Astrocyte (in vitro differentiated cells and primary cell): ENCODE measurements around the gene RUNDC1. TPM values are rescaled to one million over a fixed set of nuclear protein-coding genes. Genes with fewer than 3 reads are reported as not detected.
A peak's percentile ranks its signal among the peaks of the same experiment; 100 is the strongest.

Experiments
- DNase-seq: peaks from one replicate; pipeline ENCODE4 v3.0.0-alpha.2; 2010; ENCODE audit warnings: low read depth
- FAIRE-seq: peaks from 2 replicates; lab custom pipeline; 2011; peaks lifted over from hg19 to GRCh38; lab: Jason Lieb, UNC
- H2AFZ ChIP-seq: 2 replicates; pipeline ENCODE4 v1.6.0; 2012; ENCODE audit warnings: low read depth, low read length, inconsistent platforms
- H3K27ac ChIP-seq: 2 replicates; pipeline ENCODE4 v1.5.1; 2011; ENCODE audit warnings: low read depth, low read length, inconsistent platforms
- H3K27me3 ChIP-seq: 2 replicates; pipeline ENCODE4 v1.6.0; 2011; ENCODE audit warnings: low read length, inconsistent platforms; ENCODE audit not compliant: insufficient read depth
- H3K36me3 ChIP-seq: 2 replicates; pipeline ENCODE4 v1.5.1; 2011; ENCODE audit warnings: low read length, inconsistent platforms; ENCODE audit not compliant: insufficient read depth
- H3K4me1 ChIP-seq: 2 replicates; pipeline ENCODE4 v1.5.1; 2011; ENCODE audit warnings: low read length, inconsistent platforms; ENCODE audit not compliant: insufficient read depth
- H3K4me2 ChIP-seq: 2 replicates; pipeline ENCODE4 v1.6.0; 2012; ENCODE audit warnings: low read length, inconsistent platforms
- H3K4me3 ChIP-seq: 2 replicates; pipeline ENCODE4 v1.5.1; 2011; ENCODE audit warnings: low read depth, mild to moderate bottlenecking, low read length, inconsistent platforms; ENCODE audit not compliant: insufficient read depth
- H3K79me2 ChIP-seq: 2 replicates; pipeline ENCODE4 v1.6.0; 2012; ENCODE audit warnings: mild to moderate bottlenecking, low read length, inconsistent platforms; ENCODE audit not compliant: insufficient read depth
- H3K9ac ChIP-seq: 2 replicates; pipeline ENCODE4 v1.6.0; 2012; ENCODE audit warnings: mild to moderate bottlenecking, low read length, inconsistent platforms
- H3K9me3 ChIP-seq: 2 replicates; pipeline ENCODE4 v1.5.1; 2012; ENCODE audit warnings: low read depth, mild to moderate bottlenecking, low read length, inconsistent platforms; ENCODE audit not compliant: insufficient read depth
- H4K20me1 ChIP-seq: 2 replicates; pipeline ENCODE4 v1.6.0; 2012; ENCODE audit warnings: low read length, inconsistent platforms; ENCODE audit not compliant: insufficient read depth
- H3K27ac Mint-ChIP-seq: one replicate; pipeline ENCODE4 v1.8.0; 2021; ENCODE audit warnings: mild to moderate bottlenecking, mixed read lengths; ENCODE audit not compliant: unreplicated experiment
- H3K27me3 Mint-ChIP-seq: one replicate; pipeline ENCODE4 v1.8.0; 2021; ENCODE audit warnings: low read depth, mixed read lengths; ENCODE audit not compliant: unreplicated experiment
- H3K36me3 Mint-ChIP-seq: one replicate; pipeline ENCODE4 v1.8.0; 2021; ENCODE audit warnings: low read depth, mixed read lengths; ENCODE audit not compliant: unreplicated experiment
- H3K4me1 Mint-ChIP-seq: one replicate; pipeline ENCODE4 v1.8.0; 2021; ENCODE audit warnings: low read depth, mixed read lengths; ENCODE audit not compliant: unreplicated experiment
- H3K4me3 Mint-ChIP-seq: one replicate; pipeline ENCODE4 v1.8.0; 2021; ENCODE audit warnings: mild to moderate bottlenecking, moderate library complexity, mixed read lengths; ENCODE audit not compliant: unreplicated experiment
- H3K9me3 Mint-ChIP-seq: one replicate; pipeline ENCODE4 v1.8.0; 2021; ENCODE audit warnings: mild to moderate bottlenecking, mixed read lengths; ENCODE audit not compliant: unreplicated experiment
- CTCF ChIP-seq: IDR thresholded peaks from 2 replicates; pipeline ENCODE4 v1.5.1; 2011; ENCODE audit warnings: low read depth, mild to moderate bottlenecking, inconsistent platforms, low read length, moderate library complexity; ENCODE audit not compliant: insufficient read depth
- EZH2 ChIP-seq: IDR thresholded peaks from 2 replicates; pipeline ENCODE4 v1.6.1; 2012; ENCODE audit warnings: mild to moderate bottlenecking, low read length, inconsistent platforms; ENCODE audit not compliant: insufficient read depth
- total RNA-seq: library from RNA; stranded (reverse); gene quantifications from 2 replicates; pipeline ENCODE4 v1.2.1, GENCODE V29; 2021

Gene RUNDC1
- total RNA-seq, 1 donor from 2014 or later = 13.8 TPM

- Histone ChIP-seq H3K27ac (peak overlapping the region; percentile 43), H3K36me3 (peaks cover 4% of the 10 kb centered on the region), H3K27me3 (no peaks in the 10 kb centered on the region), H2AFZ (peak overlapping the region; percentile 85), H4K20me1 (peaks cover 21% of the 10 kb centered on the region), H3K79me2 (peaks cover 25% of the 10 kb centered on the region), H3K9ac (peak overlapping the region; percentile 83), H3K4me2 (peak overlapping the region; percentile 91), H3K4me3 (peak overlapping the region; percentile 77), H3K4me1 (peaks cover 17% of the 10 kb centered on the region), H3K9me3 (no peaks in the 10 kb centered on the region)
- no peaks in the 10 kb centered on the region for H3K9me3 Mint-ChIP-seq
- H3K36me3 Mint-ChIP-seq = peaks cover 5% of the 10 kb centered on the region
- peak overlapping the region; percentile 100 for H3K4me3 Mint-ChIP-seq
- peak overlapping the region; percentile 98 for H3K27ac Mint-ChIP-seq
- FAIRE-seq (no peak), DNase-seq (peak; percentile 58)
- no peaks in the 10 kb centered on the region for H3K27me3 Mint-ChIP-seq
- peaks cover 11% of the 10 kb centered on the region for H3K4me1 Mint-ChIP-seq
- TF ChIP-seq CTCF (no peak), EZH2 (no peak)
Measured at GRCh38 chr17:42980766-42981397, 517 bp downstream of the RUNDC1 start.

- no peak for DNase-seq
- TF ChIP-seq EZH2 (no peak), CTCF (no peak)
- Mint-ChIP-seq H3K4me1 (peaks cover 11% of the 10 kb centered on the region), H3K27ac (no peak overlapping the region), H3K9me3 (no peaks in the 10 kb centered on the region), H3K4me3 (peak overlapping the region; percentile 100), H3K36me3 (peaks cover 10% of the 10 kb centered on the region), H3K27me3 (no peaks in the 10 kb centered on the region)
- H3K79me2 ChIP-seq = peaks cover 25% of the 10 kb centered on the region
- H3K36me3 ChIP-seq = peaks cover 7% of the 10 kb centered on the region
- no peaks in the 10 kb centered on the region for H3K27me3 ChIP-seq
- no peaks in the 10 kb centered on the region for H3K9me3 ChIP-seq
- no peak overlapping the region for H3K9ac ChIP-seq
- no peak overlapping the region for H3K27ac ChIP-seq
- H3K4me1 ChIP-seq = peaks cover 17% of the 10 kb centered on the region
- H2AFZ ChIP-seq = no peak overlapping the region
- peak overlapping the region; percentile 91 for H3K4me2 ChIP-seq
- no peak overlapping the region for H3K4me3 ChIP-seq
- FAIRE-seq = no peak
- peaks cover 21% of the 10 kb centered on the region for H4K20me1 ChIP-seq
Measured at GRCh38 chr17:42982266-42982665, 1.9 kb downstream of the RUNDC1 start.

GRCh38 chr17:42985225-42985624 is 4.9 kb downstream of the RUNDC1 start:
- H3K27me3 Mint-ChIP-seq = no peaks in the 10 kb centered on the region
- no peak overlapping the region for H3K9ac ChIP-seq
- H3K27ac Mint-ChIP-seq = no peak overlapping the region
- H3K36me3 ChIP-seq = peaks cover 23% of the 10 kb centered on the region
- H3K79me2 ChIP-seq = peaks cover 25% of the 10 kb centered on the region
- no peak overlapping the region for H3K4me3 ChIP-seq
- peaks cover 14% of the 10 kb centered on the region for H3K4me1 Mint-ChIP-seq
- no peaks in the 10 kb centered on the region for H3K9me3 ChIP-seq
- no peak overlapping the region for H3K4me3 Mint-ChIP-seq
- no peaks in the 10 kb centered on the region for H3K27me3 ChIP-seq
- TF ChIP-seq EZH2 = no peak
- no peak for TF ChIP-seq CTCF
- H2AFZ ChIP-seq = no peak overlapping the region
- H3K36me3 Mint-ChIP-seq = peaks cover 16% of the 10 kb centered on the region
- H3K9me3 Mint-ChIP-seq = no peaks in the 10 kb centered on the region
- no peak overlapping the region for H3K4me2 ChIP-seq
- no peak for DNase-seq
- no peak overlapping the region for H3K27ac ChIP-seq
- H3K4me1 ChIP-seq = peaks cover 15% of the 10 kb centered on the region
- peaks cover 21% of the 10 kb centered on the region for H4K20me1 ChIP-seq
- FAIRE-seq = no peak
